ENCODE data around the gene FBXO24.
"Not testable (repeated sequence)": the region's sequence is repeated elsewhere in the genome, so short reads cannot be mapped to it uniquely, and the experiment has no call there.

Gene FBXO24

GRCh38 chr7:100559127-100559526 is 27.0 kb upstream of the FBXO24 start:
- DNase-seq, result no peak

- DNase-seq, result no peak
These were observed 24.5 kb upstream of the FBXO24 start for GRCh38 chr7:100561491-100562194.

- DNase-seq, result no peak
These were observed 23.7 kb upstream of the FBXO24 start for GRCh38 chr7:100562195-100563099.

GRCh38 chr7:100563100-100563564 is 23.0 kb upstream of the FBXO24 start:
- DNase-seq, result no peak

- DNase-seq, result peak; percentile 74
These were observed 22.2 kb upstream of the FBXO24 start for GRCh38 chr7:100563809-100564400.

GRCh38 chr7:100564405-100564804 is 21.7 kb upstream of the FBXO24 start:
- DNase-seq, result not testable (repeated sequence)

GRCh38 chr7:100565133-100565571 is 21.0 kb upstream of the FBXO24 start:
- no peak for DNase-seq

- no peak for DNase-seq
These were observed 20.1 kb upstream of the FBXO24 start for GRCh38 chr7:100566018-100566531.

GRCh38 chr7:100567031-100567730 is 18.9 kb upstream of the FBXO24 start:
- no peak for DNase-seq

- DNase-seq, result no peak
These were observed 18.4 kb upstream of the FBXO24 start for GRCh38 chr7:100567751-100568175.

- DNase-seq, result no peak
These were observed 17.8 kb upstream of the FBXO24 start for GRCh38 chr7:100568176-100568895.

- peak; percentile 29 for DNase-seq
These were observed 17.0 kb upstream of the FBXO24 start for GRCh38 chr7:100568896-100569844.

GRCh38 chr7:100570954-100571828 is 14.9 kb upstream of the FBXO24 start:
- no peak for DNase-seq

GRCh38 chr7:100571829-100572116 is 14.4 kb upstream of the FBXO24 start:
- no peak for DNase-seq

GRCh38 chr7:100572281-100572948 is 13.7 kb upstream of the FBXO24 start:
- DNase-seq, result no peak

GRCh38 chr7:100572949-100573675 is 13.0 kb upstream of the FBXO24 start:
- no peak for DNase-seq

GRCh38 chr7:100573691-100574361 is 12.3 kb upstream of the FBXO24 start, which contains the start of gene SAP25:
TSS of gene SAP25 (minus strand) at chr7:100573900. CDS start at chr7:100573742, 158 bp downstream.
- no peak for DNase-seq
